Skeletal muscle cell (primary cell): ENCODE data around the gene PPP5C.
A peak's percentile ranks its signal among the peaks of the same experiment; 100 is the strongest.
"Not testable (repeated sequence)": the region's sequence is repeated elsewhere in the genome, so short reads cannot be mapped to it uniquely, and the experiment has no call there.

Experiments used
- DNase-seq: peaks from one replicate; pipeline ENCODE4 v3.0.0-alpha.2; 2010; ENCODE audit warnings: low read depth
- H3K4me3 ChIP-seq: 2 replicates; pipeline ENCODE4 v1.5.1; 2011; ENCODE audit warnings: low read depth, mild to moderate bottlenecking, control low read depth, low read length, moderate library complexity

PPP5C gene

GRCh38 chr19:46346821-46347571 is at the start of gene PPP5C:
PPP5C (plus strand) TSS chr19:46347087; CDS start chr19:46347097, 10 bp downstream.
- DNase-seq, result peak; percentile 85
- peak within 1 kb of the TSS; percentile 97 for H3K4me3 ChIP-seq

- peak overlapping the region; percentile 58 for H3K4me3 ChIP-seq
- peak; percentile 77 for DNase-seq
Measured at GRCh38 chr19:46297700-46298478, 49.0 kb upstream of the PPP5C start.

- DNase-seq, result no peak
- H3K4me3 ChIP-seq, result peak overlapping the region; percentile 58
Measured at GRCh38 chr19:46298479-46299003, 48.3 kb upstream of the PPP5C start.

- peak; percentile 93 for DNase-seq
- peak overlapping the region; percentile 58 for H3K4me3 ChIP-seq
Measured at GRCh38 chr19:46299004-46299509, 47.8 kb upstream of the PPP5C start.

GRCh38 chr19:46299695-46300094 is 47.2 kb upstream of the PPP5C start:
- DNase-seq, result no peak
- H3K4me3 ChIP-seq, result peak overlapping the region; percentile 38

GRCh38 chr19:46303322-46303690 is 43.6 kb upstream of the PPP5C start:
- no peak overlapping the region for H3K4me3 ChIP-seq
- no peak for DNase-seq

- no peak overlapping the region for H3K4me3 ChIP-seq
- no peak for DNase-seq
Measured at GRCh38 chr19:46303691-46304397, 43.0 kb upstream of the PPP5C start.

GRCh38 chr19:46306501-46306900 is 40.4 kb upstream of the PPP5C start:
- DNase-seq, result no peak
- H3K4me3 ChIP-seq, result no peak overlapping the region

GRCh38 chr19:46308510-46308909 is 38.4 kb upstream of the PPP5C start:
- no peak for DNase-seq
- H3K4me3 ChIP-seq, result no peak overlapping the region

- H3K4me3 ChIP-seq, result no peak overlapping the region
- DNase-seq, result no peak
Measured at GRCh38 chr19:46309056-46309455, 37.8 kb upstream of the PPP5C start.

GRCh38 chr19:46311444-46311843 is 35.4 kb upstream of the PPP5C start:
- DNase-seq, result no peak
- no peak overlapping the region for H3K4me3 ChIP-seq

GRCh38 chr19:46313540-46314469 is 33.1 kb upstream of the PPP5C start:
- H3K4me3 ChIP-seq, DNase-seq: not testable (repeated sequence)

GRCh38 chr19:46317339-46317738 is 29.5 kb upstream of the PPP5C start:
- no peak overlapping the region for H3K4me3 ChIP-seq
- no peak for DNase-seq

- H3K4me3 ChIP-seq, result no peak overlapping the region
- no peak for DNase-seq
Measured at GRCh38 chr19:46319613-46320012, 27.3 kb upstream of the PPP5C start.

GRCh38 chr19:46320559-46320958 is 26.3 kb upstream of the PPP5C start:
- no peak overlapping the region for H3K4me3 ChIP-seq
- DNase-seq, result no peak

GRCh38 chr19:46321653-46322052 is 25.2 kb upstream of the PPP5C start:
- no peak overlapping the region for H3K4me3 ChIP-seq
- no peak for DNase-seq

GRCh38 chr19:46323227-46323626 is 23.7 kb upstream of the PPP5C start:
- not testable (repeated sequence) for DNase-seq, H3K4me3 ChIP-seq

GRCh38 chr19:46324277-46324676 is 22.6 kb upstream of the PPP5C start:
- H3K4me3 ChIP-seq, result no peak overlapping the region
- DNase-seq, result no peak

GRCh38 chr19:46326608-46327007 is 20.3 kb upstream of the PPP5C start:
- no peak overlapping the region for H3K4me3 ChIP-seq
- no peak for DNase-seq
